CD14-positive monocyte (primary cell): ENCODE results near the gene OR8G5. TPM values are rescaled to one million over a fixed set of nuclear protein-coding genes. Genes with fewer than 3 reads are reported as not detected.

Experiments used
- DNase-seq, 3 donors: peaks; one replicate each; pipeline ENCODE4 v3.0.0-alpha.2; 2011 to 2022
- H2AFZ ChIP-seq: 2 replicates; pipeline ENCODE4 v1.6.0; 2012; ENCODE audit warnings: mild to moderate bottlenecking, low read depth, low read length, inconsistent platforms; ENCODE audit not compliant: insufficient read depth, poor library complexity, severe bottlenecking
- H3K27ac ChIP-seq, 2 donors: 1 replicate in 1 of 2; 2 replicates in 1 of 2; pipeline ENCODE4 v1.5.1; 2012 to 2013; ENCODE audit warnings: low read length in 2 of 2, control low read depth in 1 of 2, inconsistent platforms in 1 of 2, low read depth in 1 of 2, mild to moderate bottlenecking in 1 of 2
- H3K27me3 ChIP-seq, 2 donors: one replicate each; pipeline versions ENCODE4 v1.6.0 to v1.6.1; 2011 to 2013; ENCODE audit warnings: low read length in 2 of 2; ENCODE audit not compliant: control insufficient read depth in 2 of 2, insufficient read depth in 2 of 2
- H3K36me3 ChIP-seq, 2 donors: replicated peaks in 1 of 2; 1 replicate in 1 of 2; 2 replicates in 1 of 2; pipeline versions ENCODE4 v1.5.1 to v1.6.1; 2012 to 2013; ENCODE audit warnings: low read length in 2 of 2, control low read depth in 1 of 2, inconsistent platforms in 1 of 2, mild to moderate bottlenecking in 1 of 2; ENCODE audit not compliant: insufficient read depth in 2 of 2, control insufficient read depth in 1 of 2
- H3K4me1 ChIP-seq, 2 donors: 1 replicate in 1 of 2; 2 replicates in 1 of 2; pipeline versions ENCODE4 v1.5.1 to v1.6.1; 2012 to 2013; ENCODE audit warnings: low read length in 2 of 2, control low read depth in 1 of 2, inconsistent platforms in 1 of 2, mild to moderate bottlenecking in 1 of 2, moderate library complexity in 1 of 2; ENCODE audit not compliant: insufficient read depth in 2 of 2, control insufficient read depth in 1 of 2
- H3K4me2 ChIP-seq: replicated peaks from 2 replicates; pipeline ENCODE3; 2012; ENCODE audit warnings: low read length, moderate library complexity, mild to moderate bottlenecking; ENCODE audit not compliant: poor library complexity, severe bottlenecking; ENCODE audit errors: extremely low read depth
- H3K4me3 ChIP-seq, 3 experiments: fragments of 200-600 bp in 1 of 3; sonication (generic) in 1 of 3; replicated peaks in 1 of 3; 1 replicate in 2 of 3; 2 replicates in 1 of 3; pipeline ENCODE4 v1.5.1; 2011 to 2013; ENCODE audit warnings: low read length in 3 of 3, mild to moderate bottlenecking in 3 of 3, control low read depth in 2 of 3, low read depth in 2 of 3, inconsistent platforms in 1 of 3, moderate library complexity in 1 of 3
- H3K79me2 ChIP-seq: 2 replicates; pipeline ENCODE4 v1.6.0; 2012; ENCODE audit warnings: mild to moderate bottlenecking, control low read depth, inconsistent platforms, low read length, moderate library complexity; ENCODE audit not compliant: insufficient read depth
- H3K9ac ChIP-seq: 2 replicates; pipeline ENCODE4 v1.6.0; 2017; ENCODE audit warnings: low read length, mild to moderate bottlenecking; ENCODE audit not compliant: insufficient read depth, poor library complexity, severe bottlenecking
- H3K9me3 ChIP-seq, 2 donors: replicated peaks in 1 of 2; 1 replicate in 1 of 2; 2 replicates in 1 of 2; pipeline versions ENCODE4 v1.5.1 to v1.6.1; 2012 to 2013; ENCODE audit warnings: low read length in 2 of 2, control low read depth in 1 of 2; ENCODE audit not compliant: control insufficient read depth in 1 of 2, insufficient read depth in 1 of 2
- H4K20me1 ChIP-seq: 2 replicates; pipeline ENCODE4 v1.6.0; 2012; ENCODE audit warnings: mild to moderate bottlenecking, low read length, control low read depth, moderate library complexity; ENCODE audit not compliant: insufficient read depth
- H3K27ac Mint-ChIP-seq, 7 donors: one replicate each; pipeline ENCODE4 v1.8.0; 2020; ENCODE audit warnings: mild to moderate bottlenecking in 7 of 7, mixed read lengths in 7 of 7, moderate library complexity in 6 of 7, inconsistent platforms in 2 of 7
- H3K27me3 Mint-ChIP-seq, 3 donors: one replicate each; pipeline ENCODE4 v1.8.0; 2021 to 2022; ENCODE audit warnings: low read depth in 3 of 3, mild to moderate bottlenecking in 3 of 3, mixed read lengths in 3 of 3, moderate library complexity in 3 of 3, inconsistent platforms in 1 of 3
- H3K36me3 Mint-ChIP-seq, 2 donors: one replicate each; pipeline ENCODE4 v1.8.0; 2020; ENCODE audit warnings: mixed read lengths in 2 of 2, inconsistent platforms in 1 of 2, mild to moderate bottlenecking in 1 of 2
- H3K4me1 Mint-ChIP-seq: one replicate; pipeline ENCODE4 v1.8.0; 2020; ENCODE audit warnings: mild to moderate bottlenecking, mixed read lengths
- H3K4me3 Mint-ChIP-seq, 2 donors: one replicate each; pipeline ENCODE4 v1.8.0; 2020; ENCODE audit warnings: mild to moderate bottlenecking in 2 of 2, mixed read lengths in 2 of 2, moderate library complexity in 1 of 2
- H3K9me3 Mint-ChIP-seq, 7 donors: one replicate each; pipeline ENCODE4 v1.8.0; 2020 to 2022; ENCODE audit warnings: mixed read lengths in 7 of 7, mild to moderate bottlenecking in 6 of 7, moderate library complexity in 6 of 7, inconsistent platforms in 2 of 7
- CTCF ChIP-seq: fragments of 200-600 bp; IDR thresholded peaks from one replicate; pipeline ENCODE4 v1.8.0; 2022; ENCODE audit warnings: antibody characterized with exemption, mild to moderate bottlenecking
- WGBS: methylation state at CpG from one replicate; pipeline ENCODE4 v1.1.5; 2013; ENCODE audit warnings: missing lambda C conversion rate; ENCODE audit not compliant: insufficient coverage; 5-methylcytosine and 5-hydroxymethylcytosine counted together
- intact Hi-C, 2 donors: fragments of 100-400 bp; cut with micrococcal nuclease; formaldehyde crosslinking; loops; one replicate each; pipeline versions ENCODE4 v1.15.0 to v1.15.1; 2023
- polyA plus RNA-seq, 3 donors: library from polyadenylated mRNA; depleted of rRNA in 1 of 3; unstranded in 2 of 3; stranded (reverse) in 1 of 3; fragments of 300-500 nt in 2 of 3; fragments of >200 nt in 1 of 3; fragmentation: Illumina TruSeq in 2 of 3; gene quantifications; 1 replicate in 2 of 3; 2 replicates in 1 of 3; pipeline ENCODE4 v1.2.3, GENCODE V29; 2012 to 2021

The OR8G5 gene
- polyA plus RNA-seq, 3 donors = not detected

- H3K9me3 Mint-ChIP-seq = peaks cover 0 to 5% (median 2%) of the 10 kb centered on the region in 7 donors
- Histone ChIP-seq H3K9ac (no peak overlapping the region), H3K4me1 (no peaks in the 10 kb centered on the region), H3K27ac (no peak overlapping the region), H3K36me3 (no peaks in the 10 kb centered on the region), H2AFZ (no peak overlapping the region), H3K4me3 (no peak overlapping the region), H3K9me3 (no peaks in the 10 kb centered on the region), H3K27me3 (no peaks in the 10 kb centered on the region), H3K79me2 (no peaks in the 10 kb centered on the region), H3K4me2 (no peak overlapping the region), H4K20me1 (no peaks in the 10 kb centered on the region)
- peaks cover 0 to 2% (median 1%) of the 10 kb centered on the region in 3 donors for H3K27me3 Mint-ChIP-seq
- no peaks in the 10 kb centered on the region for H3K4me1 Mint-ChIP-seq
- H3K36me3 Mint-ChIP-seq = no peaks in the 10 kb centered on the region
- WGBS = 100% methylated on average over 3 of the region's 4 CpGs
- no peak for DNase-seq
- no peak overlapping the region for H3K4me3 Mint-ChIP-seq
- peak overlapping the region in 1 of 7 donors; percentile 66 for H3K27ac Mint-ChIP-seq
- TF ChIP-seq CTCF = no peak
- intact Hi-C loops = no loop called here
Measured at GRCh38 chr11:124313131-124313530, 57.0 kb downstream of the OR8G5 start.

GRCh38 chr11:124313849-124314248, 57.7 kb downstream of the OR8G5 start, which contains the start of gene OR8D1:
Gene OR8D1 (minus strand): TSS chr11:124313949. CDS start chr11:124310766, 3,183 bp downstream.
- no peaks in the 10 kb centered on the region for H3K36me3 Mint-ChIP-seq
- peaks cover 0 to 2% (median 1%) of the 10 kb centered on the region in 3 donors for H3K27me3 Mint-ChIP-seq
- peak within 1 kb of the TSS in 1 of 7 donors; percentile 66 for H3K27ac Mint-ChIP-seq
- no peaks in the 10 kb centered on the region for H4K20me1 ChIP-seq
- no peaks in the 10 kb centered on the region for H3K4me1 Mint-ChIP-seq
- intact Hi-C loops = no loop called here
- H3K4me2 ChIP-seq = no peak within 1 kb of the TSS
- H2AFZ ChIP-seq = no peak within 1 kb of the TSS
- no CpG with 5 or more reads among the region's 2 CpGs for WGBS
- no peaks in the 10 kb centered on the region for H3K4me1 ChIP-seq
- H3K4me3 ChIP-seq = no peak within 1 kb of the TSS
- H3K79me2 ChIP-seq = no peaks in the 10 kb centered on the region
- H3K27me3 ChIP-seq = no peaks in the 10 kb centered on the region
- H3K9me3 ChIP-seq = no peaks in the 10 kb centered on the region
- H3K9me3 Mint-ChIP-seq = peaks cover 0 to 5% (median 2%) of the 10 kb centered on the region in 7 donors
- no peak for DNase-seq
- TF ChIP-seq CTCF = no peak
- no peak within 1 kb of the TSS for H3K27ac ChIP-seq
- H3K4me3 Mint-ChIP-seq = no peak within 1 kb of the TSS
- no peaks in the 10 kb centered on the region for H3K36me3 ChIP-seq
- H3K9ac ChIP-seq = no peak within 1 kb of the TSS
